Thymus (tissue), 11 donors: Measurements from ENCODE around the gene NUP50. TPM values are rescaled to one million over a fixed set of nuclear protein-coding genes. Genes with fewer than 3 reads are reported as not detected.

Experiments
- DNase-seq, 9 donors: peaks; one replicate each; pipeline ENCODE4 v3.0.0-alpha.2; 2013; ENCODE audit warnings: low spot score in 9 of 9, low read depth in 6 of 9, missing footprints in 1 of 9
- H3K27ac ChIP-seq, 2 donors: one replicate each; pipeline ENCODE4 v1.5.1; 2013; ENCODE audit warnings: control low read depth in 1 of 2, low read depth in 1 of 2, low read length in 1 of 2, mild to moderate bottlenecking in 1 of 2, moderate library complexity in 1 of 2
- H3K27me3 ChIP-seq, 2 donors: one replicate each; pipeline ENCODE4 v1.5.1; 2013; ENCODE audit warnings: low read length in 1 of 2; ENCODE audit not compliant: control insufficient read depth in 2 of 2, insufficient read depth in 1 of 2
- H3K36me3 ChIP-seq, 2 donors: one replicate each; pipeline ENCODE4 v1.5.1; 2013; ENCODE audit warnings: low read length in 1 of 2, mild to moderate bottlenecking in 1 of 2, moderate library complexity in 1 of 2; ENCODE audit not compliant: control insufficient read depth in 2 of 2, insufficient read depth in 2 of 2
- H3K4me1 ChIP-seq, 2 donors: one replicate each; pipeline ENCODE4 v1.5.1; 2013; ENCODE audit warnings: low read length in 2 of 2; ENCODE audit not compliant: control insufficient read depth in 2 of 2, insufficient read depth in 2 of 2
- H3K4me3 ChIP-seq, 2 donors: one replicate each; pipeline ENCODE4 v1.5.1; 2013; ENCODE audit warnings: low read length in 2 of 2, control low read depth in 1 of 2, mild to moderate bottlenecking in 1 of 2
- H3K9me3 ChIP-seq, 2 donors: one replicate each; pipeline ENCODE4 v1.5.1; 2013; ENCODE audit warnings: low read length in 1 of 2, mild to moderate bottlenecking in 1 of 2; ENCODE audit not compliant: control insufficient read depth in 2 of 2, insufficient read depth in 1 of 2
- WGBS: extraction: QIAGEN DNeasy Blood & Tissue Kit; methylation state at CpG from one replicate; pipeline ENCODE4 v1.1.7; 2013; 5-methylcytosine and 5-hydroxymethylcytosine counted together
- polyA plus RNA-seq: library from polyadenylated mRNA; stranded (reverse); fragments of 200-250 nt; gene quantifications from one replicate; pipeline ENCODE4 v1.2.3, GENCODE V29; 2013
- total RNA-seq: library from RNA; stranded (reverse); fragments of 120-200 nt; gene quantifications from one replicate; pipeline ENCODE4 v1.2.4, GENCODE V29; 2013
- donor health status: healthy.

Gene NUP50
- total and polyA plus RNA-seq, 2 donors = 40.6 to 70.1 TPM

- Histone ChIP-seq H3K9me3 (no peaks in the 10 kb centered on the region), H3K4me1 (peaks cover 0 to 7% of the 10 kb centered on the region in 2 donors), H3K27me3 (no peaks in the 10 kb centered on the region), H3K27ac (peak overlapping the region in 1 of 2 donors; percentile 67), H3K36me3 (no peaks in the 10 kb centered on the region), H3K4me3 (no peak overlapping the region)
- DNase-seq = no peak
- whole genome bisulfite sequencing = 91% methylated on average over 26 of the region's 26 CpGs
Observed at GRCh38 chr22:45225732-45226502, 62.2 kb downstream of the NUP50 start.

- DNase-seq = no peak
- H3K4me1 ChIP-seq = peaks cover 0 to 7% of the 10 kb centered on the region in 2 donors
- no peak overlapping the region for H3K4me3 ChIP-seq
- 84% methylated on average over 17 of the region's 17 CpGs for WGBS
- H3K27ac ChIP-seq = peak overlapping the region in 1 of 2 donors; percentile 21
- no peaks in the 10 kb centered on the region for H3K36me3 ChIP-seq
- H3K27me3 ChIP-seq = no peaks in the 10 kb centered on the region
- no peaks in the 10 kb centered on the region for H3K9me3 ChIP-seq
Observed at GRCh38 chr22:45226503-45227186, 62.9 kb downstream of the NUP50 start.

GRCh38 chr22:45227645-45228400 is 64.1 kb downstream of the NUP50 start:
- no peaks in the 10 kb centered on the region for H3K27me3 ChIP-seq
- H3K4me3 ChIP-seq = no peak overlapping the region
- no peak overlapping the region for H3K27ac ChIP-seq
- no peaks in the 10 kb centered on the region for H3K36me3 ChIP-seq
- 97% methylated on average over 16 of the region's 16 CpGs for WGBS
- no peak for DNase-seq
- H3K4me1 ChIP-seq = peaks cover 0 to 7% of the 10 kb centered on the region in 2 donors
- no peaks in the 10 kb centered on the region for H3K9me3 ChIP-seq

- 98% methylated on average over 8 of the region's 8 CpGs for WGBS
- H3K36me3 ChIP-seq = no peaks in the 10 kb centered on the region
- no peak overlapping the region for H3K27ac ChIP-seq
- H3K9me3 ChIP-seq = no peaks in the 10 kb centered on the region
- peaks cover 0 to 7% of the 10 kb centered on the region in 2 donors for H3K4me1 ChIP-seq
- DNase-seq = no peak
- H3K4me3 ChIP-seq = no peak overlapping the region
- no peaks in the 10 kb centered on the region for H3K27me3 ChIP-seq
Observed at GRCh38 chr22:45228401-45228754, 64.7 kb downstream of the NUP50 start.

GRCh38 chr22:45229181-45229580 is 65.5 kb downstream of the NUP50 start:
- peaks cover 0 to 4% of the 10 kb centered on the region in 2 donors for H3K36me3 ChIP-seq
- WGBS = 85% methylated on average over 13 of the region's 13 CpGs
- H3K27me3 ChIP-seq = no peaks in the 10 kb centered on the region
- H3K27ac ChIP-seq = no peak overlapping the region
- no peaks in the 10 kb centered on the region for H3K9me3 ChIP-seq
- DNase-seq = no peak
- peaks cover 0 to 13% of the 10 kb centered on the region in 2 donors for H3K4me1 ChIP-seq
- H3K4me3 ChIP-seq = no peak overlapping the region

GRCh38 chr22:45230026-45230721 is 66.4 kb downstream of the NUP50 start:
- H3K27ac ChIP-seq = no peak overlapping the region
- peaks cover 3 to 22% of the 10 kb centered on the region in 2 donors for H3K4me1 ChIP-seq
- H3K27me3 ChIP-seq = no peaks in the 10 kb centered on the region
- WGBS = 91% methylated on average over 16 of the region's 16 CpGs
- no peak for DNase-seq
- H3K9me3 ChIP-seq = no peaks in the 10 kb centered on the region
- H3K4me3 ChIP-seq = no peak overlapping the region
- H3K36me3 ChIP-seq = peaks cover 0 to 4% of the 10 kb centered on the region in 2 donors

GRCh38 chr22:45231293-45231692 is 67.6 kb downstream of the NUP50 start:
- H3K36me3 ChIP-seq = peaks cover 0 to 4% of the 10 kb centered on the region in 2 donors
- H3K27me3 ChIP-seq = no peaks in the 10 kb centered on the region
- no peak overlapping the region for H3K4me3 ChIP-seq
- H3K9me3 ChIP-seq = no peaks in the 10 kb centered on the region
- H3K27ac ChIP-seq = no peak overlapping the region
- peaks cover 14 to 29% of the 10 kb centered on the region in 2 donors for H3K4me1 ChIP-seq
- 93% methylated on average over 2 of the region's 2 CpGs for WGBS
- no peak for DNase-seq

GRCh38 chr22:45233386-45233785 is 69.7 kb downstream of the NUP50 start:
- peaks cover 16 to 44% of the 10 kb centered on the region in 2 donors for H3K4me1 ChIP-seq
- H3K9me3 ChIP-seq = no peaks in the 10 kb centered on the region
- no peak for DNase-seq
- H3K36me3 ChIP-seq = peaks cover 2 to 7% of the 10 kb centered on the region in 2 donors
- WGBS = 97% methylated on average over 10 of the region's 10 CpGs
- no peaks in the 10 kb centered on the region for H3K27me3 ChIP-seq
- no peak overlapping the region for H3K4me3 ChIP-seq
- H3K27ac ChIP-seq = no peak overlapping the region
